H1 (cell line): ENCODE data around the gene KLHL35. TPM values are rescaled to one million over a fixed set of nuclear protein-coding genes. Genes with fewer than 3 reads are reported as not detected.
A peak's percentile ranks its signal among the peaks of the same experiment; 100 is the strongest.

Experiments
- CTCF ChIA-PET: fragments of 300-600 bp; sonication (Branson Sonifier 250); formaldehyde crosslinking; loops from one replicate; lab custom pipeline; 2021; ENCODE audit not compliant: partially characterized antibody; lab: Charles Lee
- POLR2A ChIA-PET: fragments of 300-600 bp; sonication (Branson Sonifier 250); formaldehyde crosslinking; loops from one replicate; lab custom pipeline; 2021; ENCODE audit warnings: inconsistent platforms; ENCODE audit not compliant: partially characterized antibody; lab: Charles Lee
- DNase-seq, 2 experiments: peaks; one replicate each; pipeline versions ENCODE4 v3.0.0 to v3.0.0-alpha.2; 2010 to 2022; ENCODE audit warnings: low spot score in 2 of 2, low read depth in 1 of 2, mixed read lengths in 1 of 2
- FAIRE-seq: peaks from 2 replicates; lab custom pipeline; 2011; peaks lifted over from hg19 to GRCh38; lab: Jason Lieb, UNC
- H2AFZ ChIP-seq: 2 replicates; pipeline ENCODE4 v1.8.1; 2012; ENCODE audit warnings: low read length, inconsistent platforms
- H2AK5ac ChIP-seq: 2 replicates; pipeline ENCODE4 v1.6.1; 2013; ENCODE audit warnings: low read depth, low read length
- H2BK120ac ChIP-seq: replicated peaks from 2 replicates; pipeline ENCODE3; 2013; ENCODE audit warnings: low read depth, low read length, inconsistent platforms
- H2BK12ac ChIP-seq: 2 replicates; pipeline ENCODE4 v1.6.1; 2013; ENCODE audit warnings: low read depth, low read length
- H2BK15ac ChIP-seq: 2 replicates; pipeline ENCODE4 v1.6.1; 2013; ENCODE audit warnings: low read length
- H2BK20ac ChIP-seq: 2 replicates; pipeline ENCODE4 v1.6.1; 2013; ENCODE audit warnings: low read length
- H2BK5ac ChIP-seq: 2 replicates; pipeline ENCODE4 v1.6.1; 2013; ENCODE audit warnings: low read depth, low read length
- H3K14ac ChIP-seq: 2 replicates; pipeline ENCODE4 v1.6.1; 2013; ENCODE audit warnings: inconsistent platforms; ENCODE audit not compliant: insufficient read length
- H3K18ac ChIP-seq: 2 replicates; pipeline ENCODE4 v1.6.1; 2013; ENCODE audit warnings: low read length; ENCODE audit errors: extremely low read depth
- H3K23ac ChIP-seq: 2 replicates; pipeline ENCODE4 v1.6.1; 2013; ENCODE audit warnings: inconsistent platforms; ENCODE audit not compliant: insufficient read length
- H3K23me2 ChIP-seq: 2 replicates; pipeline ENCODE4 v1.6.1; 2013; ENCODE audit warnings: low read depth, low read length
- H3K27ac ChIP-seq: 2 replicates; pipeline ENCODE4 v1.6.1; 2011; ENCODE audit warnings: low read depth, low read length, inconsistent platforms
- H3K27me3 ChIP-seq, 4 experiments: replicated peaks in 1 of 4; 1 replicate in 1 of 4; 2 replicates in 3 of 4; pipeline versions ENCODE4 v1.6.1 to v1.8.1; 2011 to 2013; ENCODE audit warnings: low read length in 3 of 4, mild to moderate bottlenecking in 3 of 4, inconsistent platforms in 2 of 4, mixed read lengths in 2 of 4, moderate library complexity in 1 of 4; ENCODE audit not compliant: control insufficient read depth in 3 of 4, insufficient read depth in 3 of 4; ENCODE audit errors: extremely low read depth in 1 of 4
- H3K36me3 ChIP-seq, 4 experiments: 2 replicates each; pipeline versions ENCODE4 v1.6.1 to v1.8.1; 2011 to 2013; ENCODE audit warnings: mild to moderate bottlenecking in 4 of 4, low read length in 3 of 4, moderate library complexity in 2 of 4, control low read depth in 1 of 4, inconsistent platforms in 1 of 4; ENCODE audit not compliant: insufficient read depth in 4 of 4, control insufficient read depth in 2 of 4
- H3K4ac ChIP-seq: replicated peaks from 2 replicates; pipeline ENCODE3; 2013; ENCODE audit warnings: low read length, low read depth, mixed read lengths, inconsistent platforms; ENCODE audit not compliant: insufficient read length
- H3K4me1 ChIP-seq, 4 experiments: replicated peaks in 1 of 4; 1 replicate in 1 of 4; 2 replicates in 3 of 4; pipeline versions ENCODE4 v1.6.1 to v1.8.1; 2011 to 2013; ENCODE audit warnings: low read length in 3 of 4, inconsistent platforms in 2 of 4, mixed read lengths in 1 of 4; ENCODE audit not compliant: insufficient read depth in 4 of 4, control insufficient read depth in 3 of 4
- H3K4me2 ChIP-seq, 2 experiments: 2 replicates each; pipeline versions ENCODE4 v1.6.1 to v1.8.1; 2011 to 2013; ENCODE audit warnings: low read depth in 2 of 2, low read length in 2 of 2, control low read depth in 1 of 2, inconsistent platforms in 1 of 2, mild to moderate bottlenecking in 1 of 2; ENCODE audit not compliant: insufficient read depth in 1 of 2
- H3K4me3 ChIP-seq, 4 experiments: fragments of 200-600, 300-600 bp in 1 of 4; sonication (generic), shearing (Covaris generic), sonication (Bioruptor Twin) in 1 of 4; 2 replicates each; pipeline versions ENCODE4 v1.5.1 to v1.8.1; 2011 to 2016; ENCODE audit warnings: low read length in 4 of 4, low read depth in 3 of 4, control low read depth in 2 of 4, inconsistent platforms in 2 of 4, mild to moderate bottlenecking in 2 of 4, mixed read lengths in 1 of 4, moderate library complexity in 1 of 4; ENCODE audit not compliant: insufficient read depth in 2 of 4; ENCODE audit errors: extremely low read depth in 1 of 4
- H3K56ac ChIP-seq: replicated peaks from 2 replicates; pipeline ENCODE3; 2013; ENCODE audit warnings: low read depth, mild to moderate bottlenecking, mixed read lengths, low read length, inconsistent platforms; ENCODE audit not compliant: insufficient read length
- H3K79me1 ChIP-seq: 2 replicates; pipeline ENCODE4 v1.6.1; 2013; ENCODE audit warnings: low read depth, low read length, control low read depth
- H3K79me2 ChIP-seq, 2 experiments: 2 replicates each; pipeline versions ENCODE4 v1.6.1 to v1.8.1; 2012 to 2013; ENCODE audit warnings: low read length in 2 of 2, mild to moderate bottlenecking in 2 of 2, inconsistent platforms in 1 of 2; ENCODE audit not compliant: insufficient read depth in 2 of 2, control insufficient read depth in 1 of 2
- H3K9ac ChIP-seq, 4 experiments: replicated peaks in 1 of 4; 1 replicate in 1 of 4; 2 replicates in 3 of 4; pipeline versions ENCODE4 v1.6.1 to v1.8.1; 2011 to 2013; ENCODE audit warnings: low read depth in 3 of 4, low read length in 3 of 4, control low read depth in 2 of 4, mild to moderate bottlenecking in 2 of 4, moderate library complexity in 2 of 4, inconsistent platforms in 1 of 4; ENCODE audit errors: extremely low read depth in 1 of 4
- H3K9me3 ChIP-seq, 2 experiments: 2 replicates each; pipeline versions ENCODE4 v1.6.1 to v1.8.1; 2012 to 2013; ENCODE audit warnings: mild to moderate bottlenecking in 2 of 2, moderate library complexity in 2 of 2, control low read depth in 1 of 2, inconsistent platforms in 1 of 2, low read depth in 1 of 2, low read length in 1 of 2, mixed read lengths in 1 of 2; ENCODE audit not compliant: insufficient read depth in 2 of 2
- H4K20me1 ChIP-seq, 2 experiments: replicated peaks in 1 of 2; 2 replicates each; pipeline versions ENCODE3 to v1.8.1; 2011 to 2013; ENCODE audit warnings: inconsistent platforms in 2 of 2, low read length in 2 of 2, mild to moderate bottlenecking in 1 of 2; ENCODE audit not compliant: insufficient read depth in 2 of 2, control insufficient read depth in 1 of 2
- H4K5ac ChIP-seq: 2 replicates; pipeline ENCODE4 v1.6.1; 2013; ENCODE audit warnings: low read length, low read depth, mixed read lengths, inconsistent platforms; ENCODE audit not compliant: insufficient read length
- H4K8ac ChIP-seq: 2 replicates; pipeline ENCODE4 v1.8.0; 2013; ENCODE audit warnings: mild to moderate bottlenecking, moderate library complexity, low read length, inconsistent platforms; ENCODE audit not compliant: insufficient read depth; ENCODE audit errors: extremely low read depth
- H4K91ac ChIP-seq: replicated peaks from 2 replicates; pipeline ENCODE3; 2013; ENCODE audit warnings: low read length, mixed read lengths, inconsistent platforms; ENCODE audit not compliant: insufficient read length
- POLR2A ChIP-seq, 2 experiments: IDR thresholded peaks; 1 replicate in 1 of 2; 2 replicates in 1 of 2; pipeline ENCODE4 v1.6.1; 2011; ENCODE audit warnings: low read depth in 2 of 2, low read length in 2 of 2, mild to moderate bottlenecking in 2 of 2; ENCODE audit errors: control extremely low read depth in 1 of 2
- POLR2AphosphoS5 ChIP-seq: IDR thresholded peaks from 2 replicates; pipeline ENCODE4 v1.6.1; 2011; ENCODE audit warnings: low read depth, low read length
- WGBS, 2 experiments: shearing (Covaris generic) in 1 of 2; methylation state at CpG; one replicate each; pipeline versions ENCODE4 v1.1.6 to v1.1.7; 2013 to 2015; ENCODE audit warnings: low lambda C conversion rate in 2 of 2, mixed read lengths in 2 of 2, inconsistent platforms in 1 of 2, low coverage in 1 of 2, missing lambda C conversion rate in 1 of 2; ENCODE audit not compliant: insufficient replicate concordance in 2 of 2, insufficient coverage in 1 of 2, insufficient read length in 1 of 2; ENCODE audit errors: extremely low coverage in 1 of 2, missing lambda C conversion rate in 1 of 2; 5-methylcytosine and 5-hydroxymethylcytosine counted together
- polyA plus RNA-seq, 7 experiments: library from polyadenylated mRNA; depleted of rRNA in 3 of 7; stranded (reverse) in 5 of 7; unstranded in 2 of 7; fragments of >200 nt in 5 of 7; fragments of 200-250 nt in 2 of 7; gene quantifications; 1 replicate in 5 of 7; 2 replicates in 1 of 7; 4 replicates in 1 of 7; pipeline versions ENCODE4 v1.2.1 to v1.2.3, GENCODE V29; 2011 to 2013; ENCODE audit warnings: missing spikeins in 2 of 7, mixed read lengths in 2 of 7
- total RNA-seq: library from RNA; stranded (reverse); fragmentation: NEBNext Ultra II Directional; extraction: Animal tissue kit (Norgen Biotek cat#: 25700); gene quantifications from 2 replicates; pipeline ENCODE4 v1.2.1, GENCODE V29; 2021

KLHL35 gene
- total and polyA plus RNA-seq, 2 of the 8 experiments (the other 6 are each of a cell fraction or from before 2014, with no cell fraction given), result 0.35 to 0.41 TPM

DNA sequence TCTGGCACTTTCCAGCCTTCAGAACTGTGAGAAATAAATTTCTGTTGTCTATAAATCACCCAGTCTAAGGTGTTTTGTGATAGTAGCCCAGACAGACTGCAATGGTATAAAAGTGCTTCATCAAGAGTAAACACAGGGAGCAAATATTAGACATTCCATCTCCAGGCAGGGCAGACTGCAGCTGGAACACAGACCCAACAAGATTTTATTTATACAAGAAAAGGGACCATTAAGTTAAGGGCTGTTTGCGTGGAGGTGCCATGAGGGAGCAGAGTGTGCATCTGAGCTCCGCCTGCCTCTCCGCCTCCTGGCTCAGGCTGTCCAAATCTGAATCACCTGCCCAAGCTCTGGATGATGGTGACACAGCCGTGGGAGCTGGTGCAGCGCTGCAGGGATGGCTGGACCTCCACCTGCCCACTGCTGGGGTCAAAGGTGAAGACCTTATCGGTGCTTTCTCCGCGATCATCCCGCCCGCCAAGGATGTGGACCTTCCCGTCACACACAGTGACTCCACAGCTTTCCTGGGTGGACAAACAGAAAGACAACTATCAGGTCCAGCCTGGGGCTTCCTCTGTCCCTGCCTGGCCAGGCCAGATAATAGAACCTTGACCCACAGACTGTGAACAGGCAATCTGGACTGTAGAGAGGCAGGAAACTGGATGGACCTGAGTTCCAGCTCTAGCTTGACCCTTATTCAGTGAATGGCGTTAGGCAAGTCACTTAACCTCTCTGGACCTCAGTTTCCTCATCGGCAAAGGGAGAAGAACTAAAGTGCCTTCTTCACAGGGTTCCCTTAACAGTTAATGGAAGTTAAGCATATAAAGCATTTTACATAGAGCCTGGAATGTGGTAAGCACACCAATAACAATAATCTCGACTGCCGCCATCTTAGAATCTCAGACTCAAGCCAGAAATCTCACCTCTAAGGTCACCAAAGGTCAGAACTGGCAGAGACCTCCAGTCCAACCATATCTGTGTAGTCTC is 10.5 kb downstream of the KLHL35 start:
- no peak for DNase-seq
- Histone ChIP-seq H3K23ac (no peak overlapping the region), H3K4me3 (no peak overlapping the region), H3K4ac (no peak overlapping the region), H3K27ac (no peak overlapping the region), H3K27me3 (peaks cover 1 to 8% (median 5%) of the 10 kb centered on the region in 4 experiments; a peak in 5 of 7 replicates), H3K56ac (no peak overlapping the region), H3K4me2 (no peak overlapping the region), H2AFZ (no peak overlapping the region), H4K5ac (no peak overlapping the region), H2BK12ac (no peak overlapping the region), H4K20me1 (peaks cover 2 to 6% of the 10 kb centered on the region in 2 experiments), H2BK20ac (no peak overlapping the region), H3K79me1 (no peaks in the 10 kb centered on the region), H3K23me2 (no peaks in the 10 kb centered on the region), H3K14ac (no peak overlapping the region), H3K9ac (no peak overlapping the region), H2AK5ac (no peak overlapping the region), H3K79me2 (no peaks in the 10 kb centered on the region), H3K36me3 (peaks cover 0 to 6% (median 0%) of the 10 kb centered on the region in 4 experiments; a peak in 3 of 8 replicates), H3K9me3 (no peaks in the 10 kb centered on the region), H4K8ac (no peak overlapping the region), H3K18ac (no peak overlapping the region), H2BK120ac (no peak overlapping the region), H2BK5ac (no peak overlapping the region), H3K4me1 (peaks cover 0 to 5% (median 3%) of the 10 kb centered on the region in 4 experiments; a peak in 3 of 7 replicates), H4K91ac (no peak overlapping the region), H2BK15ac (no peak overlapping the region)
- CTCF ChIA-PET, result interaction anchor here (0.6 to 18.5 kb wide), 14 partner anchors 9 to 501 kb away, joined by 3 to 201 read pairs (median 6); no protein-coding TSS in a partner anchor
- no peak for FAIRE-seq
- POLR2A ChIA-PET, result interaction anchor here (4.8 to 27.9 kb wide), 2 partner anchors 10 to 21 kb away, joined by 36 to 570 read pairs; partner anchors contain the start of gene RPS3
- peak; percentile 27; the same call in 1 of the 2 replicates for TF ChIP-seq POLR2AphosphoS5
- TF ChIP-seq POLR2A (IDR thresholded peaks at IDR 0.05; ENCODE audit: control extremely low read depth in 1 of 2, low read depth in 2 of 2, low read length in 2 of 2), result no peak
- WGBS, 2 experiments, result 91% methylated on average over 15 of the region's 15 CpGs; no CpG with 5 or more reads in 1 of the 2 experiments
